AG08395 (cell line): Measurements from ENCODE around the gene VPS37B.
"Not testable (repeated sequence)": the region's sequence is repeated elsewhere in the genome, so short reads cannot be mapped to it uniquely, and the experiment has no call there.

Experiments used
- DNase-seq: peaks from one replicate; pipeline ENCODE4 v3.0.0; 2012; ENCODE audit warnings: mixed read lengths, low spot score

VPS37B gene

GRCh38 chr12:122882908-122883558, 12.9 kb downstream of the VPS37B start:
- DNase-seq: no peak

GRCh38 chr12:122880668-122881067, 15.3 kb downstream of the VPS37B start:
- no peak for DNase-seq

GRCh38 chr12:122880155-122880667, 15.7 kb downstream of the VPS37B start:
- DNase-seq: no peak

- DNase-seq: no peak
Observed at GRCh38 chr12:122878780-122879612, 16.9 kb downstream of the VPS37B start.

GRCh38 chr12:122876731-122877130, 19.2 kb downstream of the VPS37B start:
- no peak for DNase-seq

- not testable (repeated sequence) for DNase-seq
Observed at GRCh38 chr12:122876281-122876680, 19.6 kb downstream of the VPS37B start.

GRCh38 chr12:122875590-122876220, 20.2 kb downstream of the VPS37B start:
- peak; percentile 46 for DNase-seq

- DNase-seq: no peak
Observed at GRCh38 chr12:122874081-122874480, 21.8 kb downstream of the VPS37B start.

- no peak for DNase-seq
Observed at GRCh38 chr12:122873540-122873939, 22.4 kb downstream of the VPS37B start.

GRCh38 chr12:122872815-122873361, 23.0 kb downstream of the VPS37B start:
- no peak for DNase-seq

GRCh38 chr12:122871851-122872780, 23.8 kb downstream of the VPS37B start:
- peak; percentile 84 for DNase-seq

- DNase-seq: peak; percentile 60
Observed at GRCh38 chr12:122870867-122871664, 24.9 kb downstream of the VPS37B start.

GRCh38 chr12:122870163-122870842, 25.6 kb downstream of the VPS37B start:
- no peak for DNase-seq

GRCh38 chr12:122869207-122869973, 26.5 kb downstream of the VPS37B start:
- no peak for DNase-seq

- DNase-seq: no peak
Observed at GRCh38 chr12:122868471-122869177, 27.3 kb downstream of the VPS37B start.

- DNase-seq: no peak
Observed at GRCh38 chr12:122867691-122868461, 28.0 kb downstream of the VPS37B start.

- no peak for DNase-seq
Observed at GRCh38 chr12:122866950-122867607, 28.8 kb downstream of the VPS37B start.
